Measurements from ENCODE around the gene PPP1R26.

Gene PPP1R26

GRCh38 chr9:135485832-135486231 lies 6.2 kb downstream of the PPP1R26 start:
- Histone ChIP-seq H3K27ac (no peak overlapping the region), H3K36me3 (peaks cover 50% of the 10 kb centered on the region), H3K9me3 (ENCODE audit: severe bottlenecking) (no peaks in the 10 kb centered on the region)

GRCh38 chr9:135486267-135487065 lies 6.9 kb downstream of the PPP1R26 start:
- Histone ChIP-seq H3K4me3 (ENCODE audit: low read depth, low read length) (no peak overlapping the region), H3K9me3 (ENCODE audit: severe bottlenecking) (no peaks in the 10 kb centered on the region), H3K27ac (no peak overlapping the region), H3K27me3 (ENCODE audit: insufficient read depth, low read depth, severe bottlenecking) (no peaks in the 10 kb centered on the region), H3K36me3 (peaks cover 50% of the 10 kb centered on the region)
- TF ChIP-seq, protein P1, sequence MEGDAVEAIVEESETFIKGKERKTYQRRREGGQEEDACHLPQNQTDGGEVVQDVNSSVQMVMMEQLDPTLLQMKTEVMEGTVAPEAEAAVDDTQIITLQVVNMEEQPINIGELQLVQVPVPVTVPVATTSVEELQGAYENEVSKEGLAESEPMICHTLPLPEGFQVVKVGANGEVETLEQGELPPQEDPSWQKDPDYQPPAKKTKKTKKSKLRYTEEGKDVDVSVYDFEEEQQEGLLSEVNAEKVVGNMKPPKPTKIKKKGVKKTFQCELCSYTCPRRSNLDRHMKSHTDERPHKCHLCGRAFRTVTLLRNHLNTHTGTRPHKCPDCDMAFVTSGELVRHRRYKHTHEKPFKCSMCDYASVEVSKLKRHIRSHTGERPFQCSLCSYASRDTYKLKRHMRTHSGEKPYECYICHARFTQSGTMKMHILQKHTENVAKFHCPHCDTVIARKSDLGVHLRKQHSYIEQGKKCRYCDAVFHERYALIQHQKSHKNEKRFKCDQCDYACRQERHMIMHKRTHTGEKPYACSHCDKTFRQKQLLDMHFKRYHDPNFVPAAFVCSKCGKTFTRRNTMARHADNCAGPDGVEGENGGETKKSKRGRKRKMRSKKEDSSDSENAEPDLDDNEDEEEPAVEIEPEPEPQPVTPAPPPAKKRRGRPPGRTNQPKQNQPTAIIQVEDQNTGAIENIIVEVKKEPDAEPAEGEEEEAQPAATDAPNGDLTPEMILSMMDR (IDR thresholded peaks at IDR 0.05; ENCODE audit: low read depth, low read length) = no peak
- DNase-seq = no peak

More at GRCh38 chr9:135485832-135486231, 6.2 kb downstream of the PPP1R26 start:
- TF ChIP-seq, protein P1 (IDR thresholded peaks at IDR 0.05; ENCODE audit: low read depth, low read length) = no peak
- H3K27me3 ChIP-seq (ENCODE audit: insufficient read depth, low read depth, severe bottlenecking) = no peaks in the 10 kb centered on the region
- DNase-seq = no peak
- H3K4me3 ChIP-seq (ENCODE audit: low read depth, low read length) = no peak overlapping the region

DNA sequence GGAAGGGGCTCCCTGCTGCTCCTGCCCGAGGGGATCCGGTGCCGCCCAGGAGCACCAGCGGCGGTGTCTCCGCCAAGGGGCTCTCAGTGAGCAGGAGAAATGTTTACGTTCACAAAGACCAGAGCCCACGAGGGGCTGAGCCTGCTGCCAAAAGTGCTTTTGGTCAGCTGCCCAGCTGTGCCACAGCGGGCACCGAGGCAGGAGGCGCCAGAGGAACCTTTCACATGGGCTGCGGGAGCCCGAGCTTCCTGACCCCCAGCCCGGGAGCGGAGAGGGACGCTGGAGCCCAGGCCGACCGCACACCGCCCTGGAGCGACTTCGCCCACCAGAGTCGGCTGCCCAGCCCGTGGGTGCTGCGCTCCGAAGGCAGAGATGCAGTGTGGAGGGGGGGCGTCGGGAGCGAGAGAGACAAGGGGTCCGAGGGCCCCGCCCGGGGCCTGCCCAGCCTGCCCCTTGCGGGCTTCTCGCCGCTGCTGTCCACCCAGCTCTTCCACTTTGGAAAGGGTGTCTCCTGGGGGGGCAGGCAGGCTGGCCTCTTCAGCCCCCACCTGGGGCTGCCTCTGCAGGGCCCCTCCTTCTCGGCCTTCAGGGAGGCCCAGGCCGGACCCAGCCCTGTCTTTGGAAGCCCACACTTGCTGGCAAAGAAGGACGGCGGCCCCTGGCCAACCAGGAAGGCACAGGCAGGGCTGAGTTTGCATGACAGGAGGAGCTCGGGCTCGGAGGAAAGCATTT lies 7.9 kb downstream of the PPP1R26 start:
- peaks cover 46% of the 10 kb centered on the region for H3K36me3 ChIP-seq
- no peak overlapping the region for H3K27ac ChIP-seq
- H3K27me3 ChIP-seq (ENCODE audit: insufficient read depth, low read depth, severe bottlenecking) = no peaks in the 10 kb centered on the region
- no peak for DNase-seq
- TF ChIP-seq, protein P1 (IDR thresholded peaks at IDR 0.05; ENCODE audit: low read depth, low read length) = no peak
- no peak overlapping the region for H3K4me3 ChIP-seq (ENCODE audit: low read depth, low read length)
- no peaks in the 10 kb centered on the region for H3K9me3 ChIP-seq (ENCODE audit: severe bottlenecking)

DNA sequence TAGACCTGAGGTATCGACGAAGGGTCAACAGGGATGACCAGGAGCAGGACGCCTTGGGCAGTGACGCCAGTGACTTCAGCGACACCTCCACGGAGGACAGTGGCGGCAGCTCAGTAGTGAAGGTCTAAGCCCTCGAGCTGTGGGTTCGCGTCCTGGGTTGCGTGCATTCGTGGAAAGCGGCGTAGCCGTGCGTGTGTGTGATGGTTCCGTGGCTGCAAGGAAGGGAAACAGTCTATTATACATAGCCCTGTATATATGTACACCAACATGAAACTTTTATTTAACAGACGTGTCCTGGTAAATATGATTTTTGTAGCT lies 8.4 kb downstream of the PPP1R26 start:
- Histone ChIP-seq H3K4me3 (ENCODE audit: low read depth, low read length) (no peak overlapping the region), H3K36me3 (peaks cover 46% of the 10 kb centered on the region), H3K27me3 (ENCODE audit: insufficient read depth, low read depth, severe bottlenecking) (no peaks in the 10 kb centered on the region), H3K9me3 (ENCODE audit: severe bottlenecking) (no peaks in the 10 kb centered on the region), H3K27ac (no peak overlapping the region)
- TF ChIP-seq, protein P1 (IDR thresholded peaks at IDR 0.05; ENCODE audit: low read depth, low read length) = no peak
- DNase-seq = no peak

DNA sequence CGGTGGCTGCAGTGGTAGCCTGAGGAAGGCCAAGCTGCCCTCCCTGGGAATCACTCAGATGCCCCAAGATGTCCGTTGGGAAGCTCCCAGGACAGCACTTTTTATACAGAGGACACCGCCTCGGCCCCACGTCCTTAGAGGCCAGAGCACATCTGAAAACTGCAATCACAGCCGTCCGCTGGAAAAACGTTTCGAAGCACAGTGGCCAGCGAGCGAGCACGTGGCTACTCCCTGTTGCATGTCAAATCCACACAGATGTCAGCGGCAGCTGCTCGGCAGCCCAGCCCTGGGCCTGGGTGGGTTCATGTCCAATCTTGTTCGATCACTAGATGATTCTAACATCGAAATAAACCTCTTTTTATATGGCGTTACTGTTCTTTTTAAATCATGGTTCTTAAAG lies 8.9 kb downstream of the PPP1R26 start:
- peaks cover 41% of the 10 kb centered on the region for H3K36me3 ChIP-seq
- TF ChIP-seq, protein P1 (IDR thresholded peaks at IDR 0.05; ENCODE audit: low read depth, low read length) = no peak
- no peak overlapping the region for H3K27ac ChIP-seq
- no peaks in the 10 kb centered on the region for H3K27me3 ChIP-seq (ENCODE audit: insufficient read depth, low read depth, severe bottlenecking)
- H3K9me3 ChIP-seq (ENCODE audit: severe bottlenecking) = no peaks in the 10 kb centered on the region
- DNase-seq = no peak
- no peak overlapping the region for H3K4me3 ChIP-seq (ENCODE audit: low read depth, low read length)
